HT1080 (cell line): ENCODE measurements around the gene SFN. TPM values are rescaled to one million over a fixed set of nuclear protein-coding genes. Genes with fewer than 3 reads are reported as not detected.
A peak's percentile ranks its signal among the peaks of the same experiment; 100 is the strongest.
"Not testable (repeated sequence)": the region's sequence is repeated elsewhere in the genome, so short reads cannot be mapped to it uniquely, and the experiment has no call there.

Experiments used
- DNase-seq: peaks from one replicate; pipeline ENCODE4 v3.0.0-alpha.2; 2015; ENCODE audit warnings: low read depth
- polyA plus RNA-seq, 2 experiments: library from polyadenylated mRNA; depleted of rRNA; stranded (reverse); fragments of >200 nt; gene quantifications; 2 replicates each; pipeline ENCODE4 v1.2.3, GENCODE V29; 2015
- total RNA-seq: library from RNA; depleted of rRNA; stranded (reverse); fragments of >200 nt; shearing (Covaris generic); gene quantifications from 2 replicates; pipeline ENCODE4 v1.2.3, GENCODE V29; 2014; rRNA removed

Gene SFN
- total RNA-seq, result 5.2 and 7.0 TPM in 2 replicates
- polyA plus RNA-seq (2015; cell fraction: cytosol; rRNA removed), result 2.1 TPM in 2 replicates
- polyA plus RNA-seq (2015; cell fraction: nucleus; rRNA removed), result 1.5 and 1.7 TPM in 2 replicates

DNA sequence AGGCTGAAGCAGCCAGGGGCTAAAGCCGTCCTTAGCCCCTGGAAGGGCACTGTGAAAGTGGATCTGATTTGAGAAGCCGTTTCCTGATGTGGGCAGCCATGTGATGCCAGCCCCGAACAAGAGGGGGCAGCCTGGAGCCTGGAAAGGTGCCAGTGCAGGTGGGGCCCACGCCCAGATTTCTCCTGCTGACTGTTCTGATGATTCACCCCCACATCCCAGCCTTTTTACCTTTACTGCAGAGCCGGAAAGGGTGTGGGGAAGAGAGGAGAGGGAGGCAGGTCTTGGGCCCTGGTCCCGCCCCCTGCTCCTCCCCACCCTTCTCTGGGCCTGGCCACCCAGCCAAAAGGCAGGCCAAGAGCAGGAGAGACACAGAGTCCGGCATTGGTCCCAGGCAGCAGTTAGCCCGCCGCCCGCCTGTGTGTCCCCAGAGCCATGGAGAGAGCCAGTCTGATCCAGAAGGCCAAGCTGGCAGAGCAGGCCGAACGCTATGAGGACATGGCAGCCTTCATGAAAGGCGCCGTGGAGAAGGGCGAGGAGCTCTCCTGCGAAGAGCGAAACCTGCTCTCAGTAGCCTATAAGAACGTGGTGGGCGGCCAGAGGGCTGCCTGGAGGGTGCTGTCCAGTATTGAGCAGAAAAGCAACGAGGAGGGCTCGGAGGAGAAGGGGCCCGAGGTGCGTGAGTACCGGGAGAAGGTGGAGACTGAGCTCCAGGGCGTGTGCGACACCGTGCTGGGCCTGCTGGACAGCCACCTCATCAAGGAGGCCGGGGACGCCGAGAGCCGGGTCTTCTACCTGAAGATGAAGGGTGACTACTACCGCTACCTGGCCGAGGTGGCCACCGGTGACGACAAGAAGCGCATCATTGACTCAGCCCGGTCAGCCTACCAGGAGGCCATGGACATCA lies at the start of gene SFN:
Gene SFN, plus strand, starts transcription at position 369 of the 904 bp plus-strand sequence. Its CDS starts 64 bp downstream, at position 433.
- peak; percentile 76 for DNase-seq

DNA sequence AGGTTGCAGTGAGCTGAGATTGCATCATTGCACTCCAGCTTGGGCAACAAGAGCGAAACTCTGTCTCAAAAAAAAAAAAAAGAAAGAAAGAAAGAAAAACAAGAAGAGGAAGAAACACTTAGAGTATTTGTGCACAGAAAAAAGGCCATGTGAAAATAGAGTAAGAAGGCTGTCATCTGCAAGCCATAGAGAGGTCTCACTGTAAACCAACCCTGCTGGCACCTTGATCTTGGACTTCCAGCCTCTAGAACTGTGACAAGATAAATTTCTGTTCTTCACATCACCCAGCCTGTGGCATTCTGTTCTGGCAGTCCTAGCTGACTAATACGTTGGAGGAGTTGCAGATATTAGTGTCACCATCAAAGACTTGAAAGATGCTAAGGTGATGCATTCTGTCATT lies 48.6 kb upstream of the SFN start:
- no peak for DNase-seq

- DNase-seq, result no peak
Measured at GRCh38 chr1:26814893-26815292, 48.1 kb upstream of the SFN start.

DNA sequence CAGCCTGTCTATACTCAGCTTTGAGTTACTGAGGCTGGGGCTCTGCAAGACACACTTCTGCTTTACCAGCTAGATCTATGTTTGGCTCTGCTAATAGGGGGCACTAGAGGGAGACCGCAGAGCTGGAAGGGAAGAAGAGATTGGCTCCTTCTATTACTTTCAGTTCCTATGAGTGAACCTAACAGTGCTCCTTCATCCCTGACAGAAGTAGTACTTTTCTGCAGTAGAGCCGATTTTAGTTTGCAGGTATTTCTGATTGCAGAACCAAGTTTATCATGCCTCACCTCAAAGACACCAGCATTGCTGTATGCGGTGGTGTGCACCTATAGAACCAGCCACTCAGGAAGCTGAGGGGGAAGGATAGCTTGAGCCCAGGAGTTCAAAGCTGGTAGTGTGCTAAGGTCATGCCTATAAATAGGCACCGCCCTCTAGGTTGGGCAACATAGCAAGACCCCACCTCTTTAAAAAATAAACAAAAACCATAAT lies 42.1 kb upstream of the SFN start:
- no peak for DNase-seq

DNA sequence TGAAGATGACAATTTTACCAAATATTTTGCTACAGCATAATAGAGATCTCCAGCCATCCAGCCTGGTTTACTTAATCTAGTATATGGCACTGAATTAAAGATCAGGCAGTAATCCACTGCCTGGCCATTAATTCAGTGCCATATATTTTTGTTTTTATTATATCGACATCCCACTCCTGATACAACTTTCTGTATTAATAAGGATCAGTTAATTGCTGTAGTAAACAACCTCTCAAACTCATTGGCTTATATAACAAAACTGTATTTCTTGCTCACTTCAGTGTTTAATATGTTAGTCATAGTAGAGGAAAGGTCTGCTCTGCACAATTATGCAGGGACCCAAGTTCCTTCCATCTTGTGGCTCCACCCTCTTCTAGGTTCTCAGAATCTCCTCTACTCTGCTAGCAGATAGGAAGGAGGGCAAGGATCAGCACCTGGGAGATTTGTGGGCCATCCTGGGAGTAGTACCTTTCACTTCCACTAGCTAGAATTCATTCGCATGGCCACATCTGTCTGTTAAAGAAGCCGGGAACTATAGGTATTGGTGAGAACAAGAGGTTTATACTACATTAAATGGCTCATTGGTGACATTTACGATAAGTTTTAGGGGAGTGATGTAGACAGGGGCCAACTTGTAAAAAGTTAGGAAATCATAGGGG lies 40.1 kb upstream of the SFN start:
- DNase-seq, result no peak

- no peak for DNase-seq
Measured at GRCh38 chr1:26824731-26825130, 38.2 kb upstream of the SFN start.

DNA sequence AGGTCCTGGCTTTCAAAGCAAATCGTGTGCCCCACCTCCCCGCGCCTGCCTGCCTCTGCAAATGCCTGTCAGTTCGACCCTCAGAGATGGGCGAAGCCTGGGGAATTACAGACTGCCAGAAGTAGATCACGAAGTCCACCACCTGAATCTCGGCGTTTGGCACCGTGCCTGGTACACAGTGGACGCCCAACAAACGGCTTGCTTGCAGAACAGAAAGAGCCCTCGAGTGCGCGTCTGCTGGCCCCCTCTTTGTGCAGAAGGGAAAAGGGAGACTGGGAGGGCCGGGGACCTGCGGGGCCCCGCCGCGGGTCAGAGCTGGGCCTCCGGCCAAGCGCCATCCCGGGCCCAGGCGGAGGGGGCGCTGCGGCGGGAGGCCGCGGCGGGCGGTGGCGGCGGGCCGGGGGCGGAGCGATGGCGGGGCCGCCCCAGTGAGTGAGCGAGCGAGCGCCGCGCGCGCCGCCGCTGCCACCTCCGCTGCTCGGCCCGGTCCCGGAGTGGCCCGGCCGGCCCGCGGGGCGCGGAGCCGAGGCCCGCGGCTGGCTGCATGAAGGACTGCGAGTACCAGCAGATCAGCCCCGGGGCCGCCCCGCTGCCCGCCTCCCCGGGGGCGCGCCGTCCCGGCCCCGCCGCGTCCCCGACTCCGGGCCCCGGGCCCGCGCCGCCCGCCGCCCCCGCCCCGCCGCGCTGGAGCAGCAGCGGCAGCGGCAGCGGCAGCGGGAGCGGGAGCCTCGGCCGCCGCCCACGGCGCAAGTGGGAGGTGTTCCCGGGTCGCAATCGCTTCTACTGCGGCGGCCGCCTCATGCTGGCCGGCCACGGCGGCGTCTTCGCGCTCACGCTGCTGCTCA lies 36.5 kb upstream of the SFN start, which contains the start of gene ZDHHC18:
Gene ZDHHC18, plus strand, starts transcription at position 428 of the 845 bp plus-strand sequence. Its CDS starts 117 bp downstream, at position 545.
- DNase-seq, result peak; percentile 24

- no peak for DNase-seq
Measured at GRCh38 chr1:26827106-26827604, 35.8 kb upstream of the SFN start.

- DNase-seq, result no peak
Measured at GRCh38 chr1:26827663-26828062, 35.3 kb upstream of the SFN start.

GRCh38 chr1:26828411-26828991 lies 34.4 kb upstream of the SFN start:
- DNase-seq, result no peak

- no peak for DNase-seq
Measured at GRCh38 chr1:26829184-26829911, 33.6 kb upstream of the SFN start.

GRCh38 chr1:26831059-26831458 lies 31.9 kb upstream of the SFN start:
- no peak for DNase-seq

DNA sequence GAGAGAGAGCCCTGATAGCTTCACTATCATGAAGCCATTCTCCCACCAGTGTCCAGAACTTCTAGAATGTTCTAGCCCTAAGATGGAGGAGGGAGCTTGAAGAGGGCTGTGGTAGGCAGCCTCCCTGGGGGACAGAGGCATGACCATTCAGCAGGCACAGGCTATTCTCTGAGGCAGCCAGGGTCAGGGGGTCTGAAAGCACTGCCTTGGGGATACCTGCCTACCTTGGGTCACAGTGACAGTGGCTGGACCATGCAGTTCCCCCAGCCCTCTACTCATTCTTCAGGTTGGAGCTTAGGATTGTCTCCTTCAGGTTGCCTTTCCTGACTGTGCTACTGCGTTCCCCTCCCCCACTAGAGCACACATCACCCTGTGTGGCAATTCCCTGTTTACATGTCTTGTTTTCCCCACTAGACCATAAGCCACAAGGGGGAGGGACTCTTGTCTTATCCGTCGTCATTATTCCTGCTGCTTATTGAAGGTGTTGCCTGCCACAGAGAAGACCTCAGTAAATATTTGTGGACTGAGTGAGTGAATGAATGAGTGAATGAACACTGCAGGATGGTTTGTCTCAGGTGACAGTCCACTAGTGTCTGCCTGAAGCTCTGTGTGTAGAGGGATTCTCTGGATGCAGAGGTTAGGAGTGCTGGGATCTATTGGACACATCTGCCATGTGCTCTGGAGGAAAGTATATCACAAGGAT lies 31.3 kb upstream of the SFN start:
- no peak for DNase-seq

DNA sequence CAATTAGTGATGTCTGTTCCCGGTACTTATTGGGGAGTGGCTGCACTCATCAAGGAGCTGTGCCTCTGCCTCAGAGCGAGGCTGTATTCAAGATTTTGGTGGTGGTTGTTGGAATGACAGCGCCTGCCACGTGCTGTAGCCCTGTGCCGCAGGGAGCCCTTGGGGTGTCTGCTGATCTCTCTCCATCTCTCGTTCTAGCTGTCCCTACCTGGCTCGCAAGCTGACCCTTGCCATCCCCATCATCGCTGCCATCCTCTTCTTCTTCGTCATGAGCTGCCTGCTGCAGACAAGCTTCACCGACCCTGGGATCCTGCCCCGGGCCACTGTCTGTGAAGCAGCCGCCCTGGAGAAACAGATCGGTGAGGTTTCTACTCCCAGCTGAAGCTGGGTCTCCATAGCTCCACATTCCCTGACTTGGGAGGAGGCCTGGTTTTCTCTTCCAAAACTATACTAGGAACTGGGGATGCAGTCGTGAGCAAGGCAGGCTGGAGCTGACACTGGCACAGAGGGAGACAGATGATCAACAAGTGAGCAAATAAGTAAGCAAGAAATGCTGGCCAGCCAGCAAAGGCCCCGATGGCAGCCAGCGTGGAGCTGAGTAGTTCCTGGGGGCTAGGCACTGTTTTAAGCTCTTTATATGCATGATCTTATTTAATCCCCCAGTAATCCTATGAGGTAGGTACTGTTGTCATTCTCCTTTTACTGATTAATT lies 30.5 kb upstream of the SFN start:
- DNase-seq, result no peak

GRCh38 chr1:26833432-26834405 lies 29.2 kb upstream of the SFN start:
- DNase-seq, result no peak

DNA sequence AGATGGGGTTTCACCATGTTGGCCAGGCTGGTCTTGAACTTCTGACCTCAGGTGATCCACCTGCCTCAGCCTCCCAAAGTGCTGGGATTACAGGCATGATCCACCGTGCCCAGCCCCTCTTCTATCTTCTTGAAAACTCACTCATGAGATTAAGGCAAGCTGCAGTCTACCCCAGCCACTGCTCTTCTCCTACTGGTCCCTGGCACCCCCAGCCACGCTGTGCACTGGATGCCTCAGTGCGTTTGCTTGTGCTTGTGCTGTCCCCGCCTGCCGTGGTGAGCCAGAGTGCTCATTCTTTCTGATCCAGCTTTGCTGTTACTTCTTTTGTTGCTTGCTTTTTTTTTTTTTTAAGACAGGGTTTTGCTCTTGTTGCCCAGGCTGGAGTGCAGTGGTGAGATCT lies 25.3 kb upstream of the SFN start:
- DNase-seq, result not testable (repeated sequence)
